ENCODE measurements around the gene BMP8B.

BMP8B gene

DNA sequence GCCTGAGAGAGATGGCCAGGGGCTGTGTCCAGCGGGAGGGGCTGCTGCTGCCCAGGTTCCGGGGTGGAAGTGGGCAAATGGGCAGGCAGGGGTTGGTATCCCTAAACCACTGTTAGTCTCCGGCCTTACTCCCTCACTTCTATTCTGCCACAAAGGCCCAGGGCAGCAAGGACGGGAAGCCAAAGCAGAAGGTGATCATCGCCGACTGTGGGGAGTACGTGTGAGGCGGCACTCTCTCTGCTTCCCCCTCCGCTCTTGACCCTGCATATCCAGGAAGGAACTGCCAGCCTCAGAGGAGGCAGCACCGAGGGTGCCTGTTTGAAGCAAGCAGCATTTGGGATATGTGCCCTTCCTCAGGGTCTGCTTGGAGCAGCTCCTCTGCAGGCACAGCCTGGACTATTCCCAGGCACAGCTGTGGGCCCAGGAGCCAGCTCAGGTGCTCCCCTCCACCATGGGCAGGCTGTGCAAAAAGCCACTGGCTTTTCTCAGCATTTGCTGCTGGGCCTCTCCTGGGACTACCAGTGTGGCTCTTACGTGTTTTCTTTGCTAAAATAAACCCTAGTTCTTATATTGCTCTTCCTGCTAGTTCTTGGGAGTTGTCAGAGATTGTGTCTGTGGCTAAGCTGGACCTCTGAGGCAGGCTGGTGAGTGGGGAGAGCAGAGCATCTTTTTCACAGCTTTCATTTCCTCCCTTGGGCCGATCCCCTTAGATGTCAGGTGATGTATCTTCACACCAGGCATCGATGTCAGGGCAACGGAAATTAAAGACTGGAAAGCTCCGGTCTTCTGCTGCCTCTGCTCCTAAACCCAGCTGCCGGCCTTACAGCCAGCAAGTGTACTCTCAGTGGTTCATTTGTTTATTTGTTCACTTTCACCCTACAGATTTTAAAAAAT, 35.3 kb downstream of the BMP8B start:
- H3K27me3 ChIP-seq (replicated peaks; ENCODE audit: control insufficient read depth, insufficient read depth, low read length) = no peaks in the 10 kb centered on the region
- TF ChIP-seq, protein P1, sequence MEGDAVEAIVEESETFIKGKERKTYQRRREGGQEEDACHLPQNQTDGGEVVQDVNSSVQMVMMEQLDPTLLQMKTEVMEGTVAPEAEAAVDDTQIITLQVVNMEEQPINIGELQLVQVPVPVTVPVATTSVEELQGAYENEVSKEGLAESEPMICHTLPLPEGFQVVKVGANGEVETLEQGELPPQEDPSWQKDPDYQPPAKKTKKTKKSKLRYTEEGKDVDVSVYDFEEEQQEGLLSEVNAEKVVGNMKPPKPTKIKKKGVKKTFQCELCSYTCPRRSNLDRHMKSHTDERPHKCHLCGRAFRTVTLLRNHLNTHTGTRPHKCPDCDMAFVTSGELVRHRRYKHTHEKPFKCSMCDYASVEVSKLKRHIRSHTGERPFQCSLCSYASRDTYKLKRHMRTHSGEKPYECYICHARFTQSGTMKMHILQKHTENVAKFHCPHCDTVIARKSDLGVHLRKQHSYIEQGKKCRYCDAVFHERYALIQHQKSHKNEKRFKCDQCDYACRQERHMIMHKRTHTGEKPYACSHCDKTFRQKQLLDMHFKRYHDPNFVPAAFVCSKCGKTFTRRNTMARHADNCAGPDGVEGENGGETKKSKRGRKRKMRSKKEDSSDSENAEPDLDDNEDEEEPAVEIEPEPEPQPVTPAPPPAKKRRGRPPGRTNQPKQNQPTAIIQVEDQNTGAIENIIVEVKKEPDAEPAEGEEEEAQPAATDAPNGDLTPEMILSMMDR (IDR thresholded peaks at IDR 0.05; ENCODE audit: insufficient read depth, low read length, poor library complexity, severe bottlenecking) = no peak
- DNase-seq (ENCODE audit: extremely low read depth, insufficient read length) = no peak
- peaks cover 42% of the 10 kb centered on the region for H3K36me3 ChIP-seq (ENCODE audit: control insufficient read depth, insufficient read depth, low read length)
- no peak overlapping the region for H3K4me3 ChIP-seq (replicated peaks; ENCODE audit: low read depth, low read length)

DNA sequence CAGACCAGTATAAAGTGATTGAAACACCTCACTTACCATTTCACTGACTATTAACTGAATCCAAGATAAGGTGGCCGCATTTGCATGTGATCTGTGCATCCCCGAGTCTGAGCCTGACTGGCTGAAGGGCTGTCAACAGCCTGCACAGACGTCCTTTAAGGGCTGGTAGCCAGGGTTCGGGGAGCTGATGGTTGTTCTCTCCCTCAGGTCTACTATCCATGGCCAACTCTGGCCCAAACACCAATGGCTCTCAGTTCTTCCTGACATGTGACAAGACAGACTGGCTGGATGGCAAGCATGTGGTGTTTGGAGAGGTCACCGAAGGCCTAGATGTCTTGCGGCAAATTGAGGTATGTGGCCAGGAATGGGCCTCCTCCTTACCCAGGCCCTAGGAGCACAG, 36.0 kb downstream of the BMP8B start:
- Histone ChIP-seq H3K36me3 (ENCODE audit: control insufficient read depth, insufficient read depth, low read length) (peaks cover 41% of the 10 kb centered on the region), H3K27me3 (replicated peaks; ENCODE audit: control insufficient read depth, insufficient read depth, low read length) (no peaks in the 10 kb centered on the region), H3K4me3 (replicated peaks; ENCODE audit: low read depth, low read length) (no peak overlapping the region)
- TF ChIP-seq, protein P1 (IDR thresholded peaks at IDR 0.05; ENCODE audit: insufficient read depth, low read length, poor library complexity, severe bottlenecking) = no peak
- DNase-seq (ENCODE audit: extremely low read depth, insufficient read length) = no peak

DNA sequence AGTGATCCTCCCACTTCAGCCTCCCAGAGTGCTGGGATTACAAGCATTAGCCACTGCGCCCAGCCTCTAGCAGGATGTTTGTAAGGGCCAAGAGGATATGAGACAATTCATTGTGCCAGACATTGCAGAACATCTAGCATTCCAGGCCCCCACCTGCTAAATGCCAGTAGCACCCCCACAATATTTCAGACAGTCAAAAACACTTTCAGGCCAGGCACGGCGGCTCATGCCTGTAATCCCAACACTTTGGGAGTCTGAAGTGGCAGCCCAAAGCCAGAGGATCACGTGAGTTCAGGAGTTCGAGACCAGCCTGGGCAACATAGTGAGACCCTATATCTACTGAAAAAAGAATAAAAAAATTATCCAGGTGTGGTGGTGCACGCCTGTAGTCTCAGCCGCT, 37.1 kb downstream of the BMP8B start:
- TF ChIP-seq, protein P1 (IDR thresholded peaks at IDR 0.05; ENCODE audit: insufficient read depth, low read length, poor library complexity, severe bottlenecking) = no peak
- no peak for DNase-seq (ENCODE audit: extremely low read depth, insufficient read length)
- Histone ChIP-seq H3K27me3 (replicated peaks; ENCODE audit: control insufficient read depth, insufficient read depth, low read length) (no peaks in the 10 kb centered on the region), H3K36me3 (ENCODE audit: control insufficient read depth, insufficient read depth, low read length) (peaks cover 41% of the 10 kb centered on the region), H3K4me3 (replicated peaks; ENCODE audit: low read depth, low read length) (no peak overlapping the region)

DNA sequence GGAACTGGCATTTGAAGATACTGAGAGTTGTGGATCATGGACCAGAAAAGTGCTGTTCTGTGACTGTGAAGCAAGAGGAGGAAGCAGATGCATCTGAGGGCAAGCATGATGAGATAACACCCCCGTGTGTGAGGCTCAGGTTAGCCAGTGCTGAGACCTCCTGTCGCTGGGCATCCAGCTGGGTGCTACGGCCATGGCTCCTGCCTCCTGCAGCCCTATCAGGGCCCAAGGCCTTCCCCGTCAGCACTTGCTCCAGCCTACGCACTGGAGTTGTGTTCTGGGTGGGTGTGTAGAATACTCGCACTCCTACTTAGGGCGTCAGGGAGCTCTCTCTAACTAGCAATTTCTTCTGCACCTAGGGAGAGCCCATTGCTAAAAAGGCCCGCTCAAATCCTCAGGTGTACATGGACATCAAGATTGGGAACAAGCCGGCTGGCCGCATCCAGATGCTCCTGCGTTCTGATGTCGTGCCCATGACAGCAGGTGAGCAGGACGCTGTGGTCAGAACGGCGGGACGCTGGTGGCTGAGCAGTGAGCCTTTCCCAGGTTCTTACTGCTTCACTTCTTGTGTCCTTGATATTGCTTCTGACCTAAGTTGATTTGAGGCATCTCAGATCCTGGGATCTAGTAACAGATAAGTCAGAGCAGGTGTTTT, 43.5 kb downstream of the BMP8B start:
- DNase-seq (ENCODE audit: extremely low read depth, insufficient read length) = no peak
- TF ChIP-seq, protein P1 (IDR thresholded peaks at IDR 0.05; ENCODE audit: insufficient read depth, low read length, poor library complexity, severe bottlenecking) = no peak
- no peak overlapping the region for H3K4me3 ChIP-seq (replicated peaks; ENCODE audit: low read depth, low read length)
- no peaks in the 10 kb centered on the region for H3K27me3 ChIP-seq (replicated peaks; ENCODE audit: control insufficient read depth, insufficient read depth, low read length)
- peaks cover 30% of the 10 kb centered on the region for H3K36me3 ChIP-seq (ENCODE audit: control insufficient read depth, insufficient read depth, low read length)

DNA sequence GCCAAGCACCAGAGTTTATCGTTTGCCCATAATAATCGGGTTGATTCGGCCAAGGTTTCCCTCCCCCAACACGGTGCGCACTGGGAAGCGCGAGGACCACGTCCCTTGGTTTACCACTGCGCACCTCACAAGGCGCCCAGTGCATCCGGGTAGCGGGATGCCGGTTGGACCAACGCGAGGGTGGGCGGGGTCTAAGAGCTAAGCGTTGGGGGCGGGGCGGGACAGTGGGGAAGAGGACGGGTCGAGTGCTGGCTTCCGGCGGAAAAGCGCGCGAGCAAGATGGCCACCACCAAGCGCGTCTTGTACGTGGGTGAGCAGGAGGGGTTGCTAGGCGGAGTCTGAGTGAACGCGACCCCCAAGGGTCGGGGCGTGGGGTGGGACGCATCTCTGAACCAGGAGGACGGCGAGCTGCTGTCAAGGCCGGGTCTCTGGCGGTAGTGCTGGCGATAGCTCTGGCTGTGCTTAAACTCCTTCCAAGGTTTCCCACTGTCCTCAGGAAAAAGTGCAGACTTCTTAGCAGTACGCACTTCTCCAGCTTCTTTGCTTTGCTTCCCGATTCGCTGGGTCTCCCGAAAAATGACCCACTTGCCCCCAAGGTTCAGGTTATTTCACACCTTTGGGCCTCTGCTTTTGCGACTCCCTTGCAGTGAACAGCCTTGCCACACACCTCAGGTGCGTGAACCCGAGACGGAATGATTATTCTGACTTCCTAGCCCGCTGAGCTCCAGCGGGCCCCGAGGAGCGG, 49.9 kb downstream of the BMP8B start, which contains the start of gene PPIE:
TSS of gene PPIE (plus strand) at position 261 of the 745 bp plus-strand sequence. CDS start at position 280, 19 bp downstream.
- Histone ChIP-seq H3K36me3 (ENCODE audit: control insufficient read depth, insufficient read depth, low read length) (peaks cover 9% of the 10 kb centered on the region), H3K4me3 (replicated peaks; ENCODE audit: low read depth, low read length) (peak within 1 kb of the TSS; percentile 77), H3K27me3 (replicated peaks; ENCODE audit: control insufficient read depth, insufficient read depth, low read length) (no peaks in the 10 kb centered on the region)
- TF ChIP-seq, protein P1 (IDR thresholded peaks at IDR 0.05; ENCODE audit: insufficient read depth, low read length, poor library complexity, severe bottlenecking) = no peak
- peak; percentile 91 for DNase-seq (ENCODE audit: extremely low read depth, insufficient read length)

Measured in GM06990 (cell line).